KMS-11 (cell line): ENCODE measurements around the gene PTPRN2.

Experiments
- H2AFZ ChIP-seq: fragments of 200-600 bp; sonication (generic); 2 replicates; pipeline ENCODE4 v1.6.1; 2016; ENCODE audit warnings: antibody characterized with exemption, mixed run types, low read depth
- H3K27ac ChIP-seq: fragments of 200-600 bp; sonication (generic); 2 replicates; pipeline ENCODE4 v1.6.1; 2016; ENCODE audit warnings: mild to moderate bottlenecking, mixed run types
- H3K27me3 ChIP-seq: fragments of 200-600 bp; sonication (generic); 2 replicates; pipeline ENCODE4 v1.6.1; 2017; ENCODE audit warnings: mild to moderate bottlenecking, low read depth, mixed run types, moderate library complexity; ENCODE audit not compliant: insufficient read depth
- H3K36me3 ChIP-seq: fragments of 200-600 bp; sonication (generic); 2 replicates; pipeline ENCODE4 v1.6.1; 2017; ENCODE audit warnings: mild to moderate bottlenecking, mixed run types; ENCODE audit not compliant: insufficient read depth
- H3K4me1 ChIP-seq: fragments of 200-600 bp; sonication (generic); 2 replicates; pipeline ENCODE4 v1.6.1; 2016; ENCODE audit warnings: mild to moderate bottlenecking, low read depth, mixed run types; ENCODE audit not compliant: poor library complexity, severe bottlenecking
- H3K4me2 ChIP-seq: fragments of 200-600 bp; sonication (generic); 2 replicates; pipeline ENCODE4 v1.7.0; 2016; ENCODE audit warnings: mild to moderate bottlenecking, mixed run types
- H3K4me3 ChIP-seq: fragments of 200-600 bp; sonication (generic); IDR thresholded peaks from 2 replicates; pipeline ENCODE4 v1.6.1; 2017; ENCODE audit warnings: low read depth, low read length, mixed read lengths; ENCODE audit not compliant: insufficient read depth
- H3K79me2 ChIP-seq: fragments of 200-600 bp; sonication (generic); 2 replicates; pipeline ENCODE4 v1.6.1; 2016; ENCODE audit warnings: low read depth, mixed run types; ENCODE audit not compliant: insufficient read depth
- H3K9ac ChIP-seq: fragments of 200-600 bp; sonication (generic); 2 replicates; pipeline ENCODE4 v1.6.1; 2016; ENCODE audit warnings: mild to moderate bottlenecking, mixed run types
- H4K20me1 ChIP-seq: fragments of 200-600 bp; sonication (generic); 2 replicates; pipeline ENCODE4 v1.6.1; 2016; ENCODE audit warnings: mild to moderate bottlenecking, mixed run types; ENCODE audit not compliant: insufficient read depth
- TF ChIP-seq, protein P1 (sequence below): fragments of 200-600 bp; sonication (generic); conservative IDR thresholded peaks from 2 replicates; pipeline ENCODE4 v1.6.1; 2017; ENCODE audit warnings: low read depth, mild to moderate bottlenecking, antibody characterized with exemption, low read length, moderate library complexity, mixed read lengths

PTPRN2 gene

DNA sequence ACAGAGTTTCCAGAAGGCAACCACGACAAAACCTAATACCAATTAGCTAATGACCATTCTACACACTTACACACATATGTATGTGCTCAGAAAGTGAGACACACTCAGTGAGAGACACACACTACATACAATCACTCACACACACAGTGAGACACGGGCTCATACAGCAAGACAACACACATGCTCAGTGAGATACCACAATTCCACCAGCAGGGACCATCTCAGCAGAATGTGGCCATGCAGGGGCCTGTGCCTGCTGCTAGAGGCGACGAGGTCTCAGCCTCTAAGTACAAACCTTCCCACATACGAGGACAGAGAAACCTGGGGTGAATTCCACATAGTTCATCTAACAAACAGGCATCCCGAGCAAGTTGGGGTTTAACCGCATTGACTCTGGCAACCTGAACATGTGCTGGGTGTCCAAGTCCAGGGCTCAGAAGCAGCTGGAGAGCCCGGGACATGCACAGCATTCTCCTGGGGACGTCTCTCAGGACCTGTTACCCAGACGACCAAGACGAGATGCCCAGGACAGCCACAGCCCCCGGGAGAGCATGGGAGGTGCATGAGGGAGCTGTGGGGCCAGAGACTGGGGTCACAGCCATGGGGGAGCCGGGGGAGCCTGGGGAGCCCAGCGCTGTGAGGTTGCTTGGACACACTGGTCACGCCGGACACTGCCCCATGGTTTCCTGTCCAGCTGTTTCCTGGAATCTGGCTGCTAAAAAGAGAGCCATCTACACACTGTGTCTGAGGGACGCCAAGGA, 523.6 kb downstream of the PTPRN2 start:
- no peaks in the 10 kb centered on the region for H3K27me3 ChIP-seq
- no peaks in the 10 kb centered on the region for H3K4me1 ChIP-seq
- H3K9ac ChIP-seq = no peak overlapping the region

DNA sequence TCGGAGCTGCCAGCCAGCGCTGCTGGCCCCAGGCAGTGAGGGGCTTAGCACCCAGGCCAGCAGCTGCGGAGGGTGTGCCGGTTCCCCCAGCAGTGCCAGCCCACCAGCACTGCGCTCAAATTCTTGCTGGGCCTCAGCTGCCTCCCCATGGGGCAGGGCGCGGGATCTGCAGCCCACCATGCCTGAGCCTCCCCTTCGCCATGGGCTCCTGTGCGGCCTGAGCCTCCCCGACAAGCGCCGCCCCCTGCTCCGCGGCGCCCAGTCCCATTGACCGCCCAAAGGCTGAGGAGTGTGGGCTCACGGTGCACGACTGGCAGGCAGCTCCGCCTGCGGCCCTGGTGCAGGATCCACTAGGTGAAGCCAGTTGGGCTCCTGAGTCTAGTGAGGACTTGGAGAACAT, 525.0 kb downstream of the PTPRN2 start:
- Histone ChIP-seq H3K4me3 (no peak overlapping the region), H2AFZ (no peak overlapping the region), H4K20me1 (no peaks in the 10 kb centered on the region), H3K27me3 (no peaks in the 10 kb centered on the region), H3K4me2 (no peak overlapping the region), H3K9ac (no peak overlapping the region), H3K4me1 (no peaks in the 10 kb centered on the region), H3K36me3 (no peaks in the 10 kb centered on the region), H3K27ac (no peak overlapping the region), H3K79me2 (no peaks in the 10 kb centered on the region)
- TF ChIP-seq, protein P1, sequence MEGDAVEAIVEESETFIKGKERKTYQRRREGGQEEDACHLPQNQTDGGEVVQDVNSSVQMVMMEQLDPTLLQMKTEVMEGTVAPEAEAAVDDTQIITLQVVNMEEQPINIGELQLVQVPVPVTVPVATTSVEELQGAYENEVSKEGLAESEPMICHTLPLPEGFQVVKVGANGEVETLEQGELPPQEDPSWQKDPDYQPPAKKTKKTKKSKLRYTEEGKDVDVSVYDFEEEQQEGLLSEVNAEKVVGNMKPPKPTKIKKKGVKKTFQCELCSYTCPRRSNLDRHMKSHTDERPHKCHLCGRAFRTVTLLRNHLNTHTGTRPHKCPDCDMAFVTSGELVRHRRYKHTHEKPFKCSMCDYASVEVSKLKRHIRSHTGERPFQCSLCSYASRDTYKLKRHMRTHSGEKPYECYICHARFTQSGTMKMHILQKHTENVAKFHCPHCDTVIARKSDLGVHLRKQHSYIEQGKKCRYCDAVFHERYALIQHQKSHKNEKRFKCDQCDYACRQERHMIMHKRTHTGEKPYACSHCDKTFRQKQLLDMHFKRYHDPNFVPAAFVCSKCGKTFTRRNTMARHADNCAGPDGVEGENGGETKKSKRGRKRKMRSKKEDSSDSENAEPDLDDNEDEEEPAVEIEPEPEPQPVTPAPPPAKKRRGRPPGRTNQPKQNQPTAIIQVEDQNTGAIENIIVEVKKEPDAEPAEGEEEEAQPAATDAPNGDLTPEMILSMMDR = no peak

More for the DNA sequence above, 523.6 kb downstream of the PTPRN2 start:
- no peaks in the 10 kb centered on the region for H3K36me3 ChIP-seq
- TF ChIP-seq, protein P1 = no peak
- H3K27ac ChIP-seq = no peak overlapping the region
- no peak overlapping the region for H3K4me2 ChIP-seq
- H2AFZ ChIP-seq = no peak overlapping the region
- H3K79me2 ChIP-seq = no peaks in the 10 kb centered on the region
- H3K4me3 ChIP-seq = no peak overlapping the region
- no peaks in the 10 kb centered on the region for H4K20me1 ChIP-seq

DNA sequence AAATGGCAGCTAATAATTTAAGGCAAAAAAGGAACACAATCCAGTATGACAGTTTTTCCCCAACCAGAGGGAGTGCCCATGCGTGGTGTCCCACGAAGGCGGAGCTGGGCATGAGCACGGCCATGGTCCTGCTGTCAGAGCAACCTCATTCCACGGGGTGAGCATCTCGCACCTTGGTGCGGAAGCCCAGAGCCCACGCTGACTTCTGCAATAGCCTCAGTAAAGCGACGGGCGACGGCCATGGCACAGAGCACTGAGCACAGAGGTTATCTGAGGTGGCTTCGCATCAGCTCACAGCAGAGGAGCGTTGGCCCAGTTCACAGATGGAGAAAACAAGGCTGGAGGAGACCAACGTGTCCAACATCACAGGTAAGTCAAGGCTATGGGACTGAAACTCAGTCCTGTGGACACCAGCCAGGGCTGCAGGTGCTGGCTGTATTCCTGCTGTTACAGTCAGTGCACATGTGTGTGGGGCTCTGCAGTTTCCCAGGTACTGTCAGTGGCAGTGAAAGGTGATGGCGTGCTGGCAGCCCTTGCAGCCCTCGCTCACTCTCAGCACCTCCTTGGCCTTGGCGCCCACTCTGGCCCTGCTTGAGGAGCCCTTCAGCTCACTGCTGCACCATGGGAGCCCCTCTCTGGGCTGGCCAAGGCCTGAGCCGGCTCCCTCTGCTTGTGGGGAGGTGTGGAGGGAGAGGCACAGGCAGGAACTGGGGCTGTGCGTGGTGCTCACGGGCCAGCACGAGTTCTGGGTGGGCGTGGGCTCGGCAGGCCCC, 525.6 kb downstream of the PTPRN2 start:
- no peak overlapping the region for H3K4me2 ChIP-seq
- H3K4me1 ChIP-seq = no peaks in the 10 kb centered on the region
- H2AFZ ChIP-seq = no peak overlapping the region
- no peaks in the 10 kb centered on the region for H3K27me3 ChIP-seq
- TF ChIP-seq, protein P1 = no peak
- H4K20me1 ChIP-seq = no peaks in the 10 kb centered on the region
- no peaks in the 10 kb centered on the region for H3K36me3 ChIP-seq
- no peaks in the 10 kb centered on the region for H3K79me2 ChIP-seq
- H3K27ac ChIP-seq = no peak overlapping the region
- H3K9ac ChIP-seq = no peak overlapping the region
- H3K4me3 ChIP-seq = no peak overlapping the region

DNA sequence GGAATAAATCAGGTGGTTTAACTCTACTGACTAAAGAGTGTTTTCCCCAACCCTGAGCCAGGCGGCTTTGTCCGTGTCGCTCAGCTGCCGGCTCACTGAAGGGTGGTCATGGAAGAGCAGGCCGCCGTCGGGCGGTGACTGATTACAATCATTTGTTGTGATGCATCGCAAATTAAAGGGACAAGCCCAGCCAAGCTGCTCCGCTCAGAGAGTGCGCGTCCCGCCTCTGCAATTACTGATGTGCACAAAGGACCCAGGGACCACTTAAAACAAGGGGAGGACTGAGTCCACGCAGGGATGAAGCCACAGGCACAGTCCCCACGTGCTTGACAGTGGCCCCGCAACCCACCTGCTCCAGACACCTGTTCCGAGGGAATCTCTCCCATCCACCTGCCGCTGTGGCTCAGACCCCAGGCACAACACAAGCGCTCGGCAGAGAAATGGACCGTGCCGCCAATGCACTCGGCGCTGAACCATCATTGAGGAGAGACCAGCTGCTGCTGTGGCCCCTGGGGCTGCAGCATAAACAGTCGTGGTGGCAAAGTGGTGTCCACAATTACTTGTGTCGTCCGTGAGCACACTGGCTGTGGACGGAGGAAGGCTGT, 526.5 kb downstream of the PTPRN2 start:
- Histone ChIP-seq H3K79me2 (no peaks in the 10 kb centered on the region), H2AFZ (no peak overlapping the region), H3K4me1 (no peaks in the 10 kb centered on the region), H3K36me3 (no peaks in the 10 kb centered on the region), H4K20me1 (no peaks in the 10 kb centered on the region), H3K4me2 (no peak overlapping the region), H3K9ac (no peak overlapping the region), H3K4me3 (no peak overlapping the region), H3K27ac (no peak overlapping the region), H3K27me3 (no peaks in the 10 kb centered on the region)
- TF ChIP-seq, protein P1 = no peak
